Body of pancreas (tissue), 4 donors: ENCODE measurements around the gene MAP2K5. TPM values are rescaled to one million over a fixed set of nuclear protein-coding genes. Genes with fewer than 3 reads are reported as not detected.

Source experiments
- ATAC-seq: fragments of 150-250 bp; one replicate; pipeline ENCODE4 v1.9.1; 2016
- DNase-seq, 4 donors: peaks; one replicate each; pipeline ENCODE4 v3.0.0-alpha.2; 2019
- H3K27ac ChIP-seq, 4 donors: fragments of 200-600 bp; sonication (generic); 1 replicate in 3 of 4; 2 replicates in 1 of 4; pipeline versions ENCODE4 v1.5.1 to v1.6.1; 2016 to 2019; ENCODE audit warnings: mild to moderate bottlenecking in 1 of 4, mixed read lengths in 1 of 4, moderate library complexity in 1 of 4
- H3K27me3 ChIP-seq, 2 donors: fragments of 200-600 bp; sonication (generic); one replicate each; pipeline ENCODE4 v1.6.0; 2016; ENCODE audit warnings: mild to moderate bottlenecking in 1 of 2
- H3K36me3 ChIP-seq, 2 donors: fragments of 200-600 bp; sonication (generic); replicated peaks in 1 of 2; 2 replicates each; pipeline ENCODE4 v1.5.1; 2016; ENCODE audit warnings: low read depth in 2 of 2; ENCODE audit not compliant: insufficient read depth in 1 of 2
- H3K4me1 ChIP-seq: fragments of 200-600 bp; sonication (generic); one replicate; pipeline ENCODE4 v1.6.0; 2016
- H3K4me3 ChIP-seq, 2 donors: fragments of 200-600 bp; sonication (generic); 1 replicate in 1 of 2; 2 replicates in 1 of 2; pipeline ENCODE4 v1.5.1; 2016 to 2019
- H3K9me3 ChIP-seq, 3 donors: fragments of 200-600 bp; sonication (generic); 1 replicate in 2 of 3; 2 replicates in 1 of 3; pipeline ENCODE4 v1.5.1; 2016
- CTCF ChIP-seq, 7 experiments: fragments of 450-650 bp in 4 of 7; fragments of 200-600 bp in 3 of 7; sonication (generic) in 3 of 7; IDR thresholded peaks; one replicate each; pipeline ENCODE4 v1.5.1; 2016 to 2019; ENCODE audit warnings: antibody characterized with exemption in 7 of 7
- POLR2A ChIP-seq, 3 donors: fragments of 450-650 bp; IDR thresholded peaks; one replicate each; pipeline ENCODE4 v1.6.1; 2016; ENCODE audit warnings: antibody characterized with exemption in 3 of 3, mild to moderate bottlenecking in 2 of 3
- WGBS, 2 donors: methylation state at CpG; one replicate each; pipeline ENCODE4 v1.1.5; 2017; 5-methylcytosine and 5-hydroxymethylcytosine counted together
- intact Hi-C: fragments of 100-400 bp; cut with DNase I; formaldehyde crosslinking; loops from one replicate; pipeline ENCODE4 v1.15.1; 2023
- total RNA-seq, 2 donors: library from RNA; depleted of rRNA; stranded (reverse); fragments of >200 nt; gene quantifications; one replicate each; pipeline ENCODE4 v1.1.0, GENCODE V29; 2016

MAP2K5 gene
- total RNA-seq, 2 donors from 2014 or later = 2.6 to 10.9 TPM

GRCh38 chr15:67571648-67572415 lies 29.3 kb downstream of the MAP2K5 start:
- Histone ChIP-seq H3K9me3 (no peaks in the 10 kb centered on the region), H3K36me3 (no peaks in the 10 kb centered on the region), H3K27me3 (no peaks in the 10 kb centered on the region), H3K27ac (no peak overlapping the region), H3K4me1 (no peaks in the 10 kb centered on the region), H3K4me3 (no peak overlapping the region)
- intact Hi-C loops = no loop called here
- ATAC-seq = no peak
- no peak for TF ChIP-seq CTCF (IDR thresholded peaks at IDR 0.05)
- TF ChIP-seq POLR2A (IDR thresholded peaks at IDR 0.05) = no peak
- WGBS, 2 donors = 94 to 95% methylated on average over 5 of the region's 5 CpGs
- DNase-seq = no peak

GRCh38 chr15:67573194-67573593 lies 30.7 kb downstream of the MAP2K5 start:
- Histone ChIP-seq H3K9me3 (no peaks in the 10 kb centered on the region), H3K4me1 (no peaks in the 10 kb centered on the region), H3K4me3 (no peak overlapping the region), H3K27ac (no peak overlapping the region), H3K36me3 (no peaks in the 10 kb centered on the region), H3K27me3 (no peaks in the 10 kb centered on the region)
- DNase-seq (no peak), ATAC-seq (no peak)
- intact Hi-C loops = no loop called here
- WGBS, 2 donors = 94 to 97% methylated on average over 3 of the region's 3 CpGs
- TF ChIP-seq CTCF (IDR thresholded peaks at IDR 0.05) (no peak), POLR2A (IDR thresholded peaks at IDR 0.05) (no peak)

- WGBS, 2 donors = 69 to 84% methylated on average over 4 of the region's 4 CpGs
- Histone ChIP-seq H3K27ac (no peak overlapping the region), H3K9me3 (no peaks in the 10 kb centered on the region), H3K27me3 (no peaks in the 10 kb centered on the region), H3K4me1 (no peaks in the 10 kb centered on the region), H3K4me3 (no peak overlapping the region), H3K36me3 (no peaks in the 10 kb centered on the region)
- no peak for TF ChIP-seq CTCF (IDR thresholded peaks at IDR 0.05)
- TF ChIP-seq POLR2A (IDR thresholded peaks at IDR 0.05) = no peak
- no peak for DNase-seq
- ATAC-seq = no peak
- intact Hi-C loops = no loop called here
Observed at GRCh38 chr15:67575039-67575502, 32.6 kb downstream of the MAP2K5 start.

DNA sequence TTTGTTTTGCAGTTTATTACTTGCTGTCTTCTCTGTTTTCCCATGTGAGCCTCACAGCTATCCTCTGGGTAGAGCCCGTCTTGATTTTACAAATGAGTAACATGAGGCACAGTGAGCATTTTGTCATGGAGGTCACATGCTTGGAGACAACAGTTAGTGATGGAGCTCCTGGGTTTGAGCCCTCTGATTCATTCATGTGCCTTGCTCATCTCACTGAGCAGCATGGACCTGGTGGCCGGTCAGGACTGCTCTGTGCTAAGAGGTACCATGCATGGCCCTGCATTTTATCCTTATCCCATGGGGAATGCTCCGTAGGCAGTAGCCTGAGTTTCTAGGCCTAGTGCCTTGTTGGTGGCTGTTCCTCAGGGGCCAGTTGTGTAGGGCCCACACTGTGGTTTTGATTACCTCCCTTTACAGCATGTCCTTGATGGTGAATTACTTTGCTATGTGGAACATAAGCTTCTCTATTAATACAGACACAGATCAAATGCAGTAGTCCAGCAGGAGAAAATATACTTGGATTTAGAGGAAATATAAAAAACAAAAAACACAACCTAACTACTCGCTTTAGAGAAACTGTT lies 35.6 kb downstream of the MAP2K5 start:
- no peak overlapping the region for H3K27ac ChIP-seq
- TF ChIP-seq CTCF (IDR thresholded peaks at IDR 0.05) = no peak
- no peak for TF ChIP-seq POLR2A (IDR thresholded peaks at IDR 0.05)
- DNase-seq (no peak), ATAC-seq (no peak)
- WGBS, 2 donors = 94 to 97% methylated on average over 4 of the region's 4 CpGs
- H3K4me1 ChIP-seq = no peaks in the 10 kb centered on the region
- H3K36me3 ChIP-seq = no peaks in the 10 kb centered on the region
- no peaks in the 10 kb centered on the region for H3K27me3 ChIP-seq
- H3K9me3 ChIP-seq = no peaks in the 10 kb centered on the region
- intact Hi-C loops = no loop called here
- no peak overlapping the region for H3K4me3 ChIP-seq
